HUDEP-2 (cell line): ENCODE measurements around the gene FOXJ3.

ENCODE experiments used
- DNase-seq, 76 experiments: peaks; one replicate each; lab custom pipeline; 2025; ENCODE audit not compliant: unreplicated experiment in 76 of 76; lab: John Stamatoyannopoulos, UW

Gene FOXJ3

GRCh38 chr1:42198251-42198650 is 136.8 kb downstream of the FOXJ3 start:
- no peak for DNase-seq

GRCh38 chr1:42195841-42196240 is 139.2 kb downstream of the FOXJ3 start:
- DNase-seq, result no peak

- DNase-seq, result no peak
Observed at GRCh38 chr1:42192106-42192505, 142.9 kb downstream of the FOXJ3 start.

GRCh38 chr1:42191319-42191718 is 143.7 kb downstream of the FOXJ3 start:
- no peak for DNase-seq

GRCh38 chr1:42189931-42190853 is 144.8 kb downstream of the FOXJ3 start:
- no peak for DNase-seq

- DNase-seq, result no peak
Observed at GRCh38 chr1:42186152-42186551, 148.9 kb downstream of the FOXJ3 start.

GRCh38 chr1:42184616-42185015 is 150.4 kb downstream of the FOXJ3 start:
- no peak for DNase-seq

- no peak for DNase-seq
Observed at GRCh38 chr1:42183957-42184268, 151.1 kb downstream of the FOXJ3 start.

GRCh38 chr1:42183210-42183956 is 151.7 kb downstream of the FOXJ3 start:
- DNase-seq, result no peak

- no peak for DNase-seq
Observed at GRCh38 chr1:42181687-42182086, 153.3 kb downstream of the FOXJ3 start.

- no peak for DNase-seq
Observed at GRCh38 chr1:42179900-42180329, 155.1 kb downstream of the FOXJ3 start.

GRCh38 chr1:42179275-42179674 is 155.8 kb downstream of the FOXJ3 start:
- DNase-seq, result no peak

GRCh38 chr1:42178249-42178648 is 156.8 kb downstream of the FOXJ3 start:
- DNase-seq, result peak in 14 of 76 experiments; percentile 2 to 35 (median 14)

GRCh38 chr1:42177541-42177981 is 157.5 kb downstream of the FOXJ3 start:
- no peak for DNase-seq

GRCh38 chr1:42176902-42177519 is 158.0 kb downstream of the FOXJ3 start:
- DNase-seq, result peak in 22 of 76 experiments; percentile 2 to 49 (median 26)

- DNase-seq, result no peak
Observed at GRCh38 chr1:42175314-42176054, 159.6 kb downstream of the FOXJ3 start.

- no peak for DNase-seq
Observed at GRCh38 chr1:42173961-42174735, 160.9 kb downstream of the FOXJ3 start.

GRCh38 chr1:42173155-42173933 is 161.7 kb downstream of the FOXJ3 start:
- DNase-seq, result peak in 48 of 76 experiments; percentile 6 to 66 (median 26)
